Stomach (tissue), 9 donors: ENCODE results near the gene EID2. TPM values are rescaled to one million over a fixed set of nuclear protein-coding genes. Genes with fewer than 3 reads are reported as not detected.

Experiments used
- DNase-seq, 2 donors: peaks; one replicate each; pipeline versions ENCODE4 v3.0.0 to v3.0.0-alpha.2; 2013 to 2019
- H3K27ac ChIP-seq, 5 donors: fragments of 200-600 bp in 4 of 5; sonication (generic) in 4 of 5; one replicate each; pipeline ENCODE4 v1.5.1; 2013 to 2019; ENCODE audit warnings: mild to moderate bottlenecking in 1 of 5, moderate library complexity in 1 of 5
- H3K27me3 ChIP-seq, 3 donors: fragments of 200-600 bp; sonication (generic); one replicate each; pipeline ENCODE4 v1.5.1; 2017 to 2019; ENCODE audit warnings: mixed run types in 1 of 3
- H3K36me3 ChIP-seq, 4 donors: fragments of 200-600 bp; sonication (generic); 1 replicate in 3 of 4; 2 replicates in 1 of 4; pipeline ENCODE4 v1.5.1; 2016 to 2019
- H3K4me1 ChIP-seq, 4 donors: fragments of 200-600 bp; sonication (generic); one replicate each; pipeline ENCODE4 v1.5.1; 2016 to 2019
- H3K4me3 ChIP-seq, 4 donors: fragments of 200-600 bp; sonication (generic) in 3 of 4; one replicate each; pipeline ENCODE4 v1.5.1; 2016 to 2019; ENCODE audit warnings: mild to moderate bottlenecking in 1 of 4
- H3K9me3 ChIP-seq, 4 donors: fragments of 200-600 bp; sonication (generic); one replicate each; pipeline ENCODE4 v1.5.1; 2016 to 2019
- CTCF ChIP-seq, 7 experiments: fragments of 450-650 bp in 4 of 7; fragments of 200-600 bp in 3 of 7; sonication (generic) in 3 of 7; IDR thresholded peaks; one replicate each; pipeline ENCODE4 v1.5.1; 2016 to 2019; ENCODE audit warnings: antibody characterized with exemption in 7 of 7, control low read depth in 2 of 7, mild to moderate bottlenecking in 1 of 7
- EP300 ChIP-seq: sonication (generic); formaldehyde crosslinking; IDR thresholded peaks from one replicate; pipeline ENCODE4 v1.6.1; 2017; ENCODE audit warnings: antibody characterized with exemption
- POLR2A ChIP-seq, 4 donors: fragments of 450-650 bp; IDR thresholded peaks; one replicate each; pipeline ENCODE4 v1.6.1; 2016; ENCODE audit warnings: antibody characterized with exemption in 4 of 4, control low read depth in 2 of 4, mild to moderate bottlenecking in 1 of 4, moderate library complexity in 1 of 4
- POLR2AphosphoS5 ChIP-seq, 3 donors: sonication (generic); formaldehyde crosslinking; IDR thresholded peaks; one replicate each; pipeline ENCODE4 v1.6.1; 2016; ENCODE audit warnings: antibody characterized with exemption in 3 of 3
- WGBS, 5 donors: extraction: QIAGEN DNeasy Blood & Tissue Kit in 3 of 5; methylation state at CpG; one replicate each; pipeline versions ENCODE4 v1.1.5 to v1.1.7; 2013 to 2018; 5-methylcytosine and 5-hydroxymethylcytosine counted together
- intact Hi-C: fragments of 100-400 bp; cut with DNase I; formaldehyde crosslinking; loops from one replicate; pipeline ENCODE4 v1.15.1; 2023; ENCODE audit warnings: low total_unique reads
- polyA plus RNA-seq, 3 donors: library from polyadenylated mRNA; stranded (reverse); fragments of 200-250 nt; gene quantifications; one replicate each; pipeline ENCODE4 v1.2.3, GENCODE V29; 2013
- total RNA-seq, 5 donors: library from RNA; depleted of rRNA; stranded (reverse); fragments of >200 nt; gene quantifications; one replicate each; pipeline versions ENCODE4 v1.1.0 to v1.2.3, GENCODE V29; 2014 to 2016
- donor health status: healthy with polysubstance abuse.
- donor health status: Bipolar disorder and iron deficiency.
- donor health status: healthy.

EID2 gene
- total and polyA plus RNA-seq, 8 donors, result 4.3 to 56.5 (median 8.7) TPM; not detected in 1

- no peak overlapping the region for H3K27ac ChIP-seq
- no peak for DNase-seq
- H3K4me1 ChIP-seq, result peaks cover 11 to 20% (median 17%) of the 10 kb centered on the region in 4 donors
- no peak for TF ChIP-seq EP300
- H3K36me3 ChIP-seq, result no peaks in the 10 kb centered on the region
- WGBS, 5 donors, result 37 to 56% (median 52%) methylated on average over 9 of the region's 9 CpGs
- H3K27me3 ChIP-seq, result peaks cover 18 to 49% (median 41%) of the 10 kb centered on the region in 3 donors
- no peak overlapping the region for H3K4me3 ChIP-seq
- H3K9me3 ChIP-seq, result no peaks in the 10 kb centered on the region
- intact Hi-C loops, result no loop called here
Measured at GRCh38 chr19:39518975-39519374, 21.0 kb downstream of the EID2 start.

- peaks cover 11 to 20% (median 17%) of the 10 kb centered on the region in 4 donors for H3K4me1 ChIP-seq
- no peaks in the 10 kb centered on the region for H3K9me3 ChIP-seq
- WGBS, 5 donors, result 45 to 69% (median 60%) methylated on average over 4 to 5 of the region's 5 CpGs
- no peak overlapping the region for H3K4me3 ChIP-seq
- H3K36me3 ChIP-seq, result no peaks in the 10 kb centered on the region
- no peak for TF ChIP-seq POLR2A (IDR thresholded peaks at IDR 0.05)
- no peak for TF ChIP-seq CTCF (IDR thresholded peaks at IDR 0.05)
- no peak for TF ChIP-seq POLR2AphosphoS5 (IDR thresholded peaks at IDR 0.05)
- no peak for TF ChIP-seq EP300
- intact Hi-C loops, result no loop called here
- no peak overlapping the region for H3K27ac ChIP-seq
- no peak for DNase-seq
- peaks cover 18 to 54% (median 46%) of the 10 kb centered on the region in 3 donors for H3K27me3 ChIP-seq
Measured at GRCh38 chr19:39518458-39518857, 21.5 kb downstream of the EID2 start.

GRCh38 chr19:39517432-39517831 is 22.5 kb downstream of the EID2 start:
- Histone ChIP-seq H3K36me3 (no peaks in the 10 kb centered on the region), H3K27ac (no peak overlapping the region), H3K27me3 (peaks cover 18 to 64% (median 46%) of the 10 kb centered on the region in 3 donors), H3K9me3 (no peaks in the 10 kb centered on the region), H3K4me3 (no peak overlapping the region), H3K4me1 (peaks cover 11 to 20% (median 17%) of the 10 kb centered on the region in 4 donors)
- 65 to 80% (median 74%) methylated on average over 3 of the region's 3 CpGs for WGBS, 5 donors
- intact Hi-C loops, result no loop called here
- DNase-seq, result no peak
- TF ChIP-seq POLR2A (IDR thresholded peaks at IDR 0.05) (no peak), CTCF (IDR thresholded peaks at IDR 0.05) (no peak), EP300 (no peak), POLR2AphosphoS5 (IDR thresholded peaks at IDR 0.05) (no peak)

GRCh38 chr19:39516270-39516669 is 23.7 kb downstream of the EID2 start:
- TF ChIP-seq CTCF (IDR thresholded peaks at IDR 0.05), result no peak
- no peak for TF ChIP-seq POLR2AphosphoS5 (IDR thresholded peaks at IDR 0.05)
- no peak for TF ChIP-seq POLR2A (IDR thresholded peaks at IDR 0.05)
- TF ChIP-seq EP300, result no peak
- intact Hi-C loops, result no loop called here
- H3K36me3 ChIP-seq, result no peaks in the 10 kb centered on the region
- no peak overlapping the region for H3K4me3 ChIP-seq
- 41 to 55% (median 46%) methylated on average over 6 of the region's 6 CpGs for WGBS, 5 donors
- no peaks in the 10 kb centered on the region for H3K9me3 ChIP-seq
- DNase-seq, result no peak
- no peak overlapping the region for H3K27ac ChIP-seq
- peaks cover 11 to 20% (median 17%) of the 10 kb centered on the region in 4 donors for H3K4me1 ChIP-seq
- H3K27me3 ChIP-seq, result peaks cover 18 to 76% (median 46%) of the 10 kb centered on the region in 3 donors

GRCh38 chr19:39515551-39516191 is 24.3 kb downstream of the EID2 start:
- Histone ChIP-seq H3K4me3 (peak overlapping the region; percentile 30 to 46 (median 36)), H3K27me3 (peaks cover 18 to 82% (median 46%) of the 10 kb centered on the region in 3 donors)
- no peak for DNase-seq

More at GRCh38 chr19:39515551-39516191, 24.3 kb downstream of the EID2 start:
- Histone ChIP-seq H3K36me3 (no peaks in the 10 kb centered on the region), H3K4me1 (peaks cover 11 to 20% (median 17%) of the 10 kb centered on the region in 4 donors), H3K9me3 (no peaks in the 10 kb centered on the region), H3K27ac (no peak overlapping the region)
- 2 to 5% (median 4%) methylated on average over 16 to 44 of the region's 44 CpGs for WGBS, 5 donors
- intact Hi-C loops, result no loop called here
- TF ChIP-seq CTCF (IDR thresholded peaks at IDR 0.05), result no peak
- TF ChIP-seq POLR2A (IDR thresholded peaks at IDR 0.05), result no peak
- TF ChIP-seq POLR2AphosphoS5 (IDR thresholded peaks at IDR 0.05), result no peak
- TF ChIP-seq EP300, result no peak
